GM19438 (cell line): ENCODE measurements around the gene IFT122.
"Not testable (repeated sequence)": the region's sequence is repeated elsewhere in the genome, so short reads cannot be mapped to it uniquely, and the experiment has no call there.

Experiments
- ATAC-seq: cut with Tn5 transposase; IDR thresholded peaks from one replicate; pipeline ENCODE4 v1.9.1; 2021; ENCODE audit warnings: low read depth; ENCODE audit not compliant: unreplicated experiment

The IFT122 gene

DNA sequence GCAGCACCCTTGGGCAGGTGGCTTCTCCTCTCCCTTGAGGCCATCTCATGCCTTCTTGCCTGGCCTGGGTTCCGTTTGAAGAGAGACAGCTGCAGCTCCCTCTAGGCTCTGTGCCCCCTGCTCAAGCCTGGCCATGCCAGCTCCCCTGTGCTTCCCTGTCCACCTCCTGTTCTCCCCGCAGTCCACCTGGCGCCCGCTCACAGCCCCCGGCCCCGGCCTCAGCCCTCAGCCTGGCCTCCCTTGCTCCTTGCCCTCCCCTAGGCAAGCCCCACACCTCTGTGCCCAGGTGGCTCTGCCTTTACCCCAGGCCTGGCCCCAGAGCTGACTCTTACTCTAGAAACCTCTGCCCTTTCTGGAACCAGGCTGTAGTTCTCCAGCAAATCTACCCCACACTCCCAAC, 74.5 kb downstream of the IFT122 start:
- no peak for ATAC-seq

DNA sequence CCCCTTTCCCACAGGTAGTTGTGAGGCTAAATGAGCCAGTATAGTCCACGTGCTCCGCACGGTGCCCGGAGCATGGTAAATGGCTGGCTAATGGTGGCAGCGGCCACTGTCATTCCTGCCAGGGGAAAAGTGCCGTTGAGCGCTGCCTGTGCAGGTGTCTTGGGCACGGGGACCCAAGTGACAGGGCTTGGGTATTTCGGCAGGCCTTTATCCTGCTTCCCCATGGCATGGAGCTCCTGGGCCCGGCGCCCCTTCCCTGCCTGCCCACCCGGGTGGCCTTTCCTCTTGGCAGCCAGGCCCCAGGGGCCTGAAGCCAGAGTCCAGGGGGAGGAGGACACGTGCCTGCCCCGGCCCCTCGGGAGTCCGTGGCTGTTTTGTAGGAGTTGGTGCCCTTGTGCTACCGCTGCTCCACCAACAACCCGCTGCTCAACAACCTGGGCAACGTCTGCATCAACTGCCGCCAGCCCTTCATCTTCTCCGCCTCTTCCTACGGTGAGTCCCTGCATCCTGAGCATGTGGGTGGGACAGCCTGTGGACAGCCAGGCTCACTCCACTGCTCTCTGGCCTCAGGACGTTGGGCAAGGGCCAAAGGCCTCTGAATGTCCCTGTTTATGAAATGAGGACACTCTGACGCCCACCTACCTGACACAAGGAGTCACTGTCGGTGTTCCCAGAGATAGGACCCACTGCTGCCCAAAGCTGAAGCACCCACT, 75.2 kb downstream of the IFT122 start:
- ATAC-seq = not testable (repeated sequence)

DNA sequence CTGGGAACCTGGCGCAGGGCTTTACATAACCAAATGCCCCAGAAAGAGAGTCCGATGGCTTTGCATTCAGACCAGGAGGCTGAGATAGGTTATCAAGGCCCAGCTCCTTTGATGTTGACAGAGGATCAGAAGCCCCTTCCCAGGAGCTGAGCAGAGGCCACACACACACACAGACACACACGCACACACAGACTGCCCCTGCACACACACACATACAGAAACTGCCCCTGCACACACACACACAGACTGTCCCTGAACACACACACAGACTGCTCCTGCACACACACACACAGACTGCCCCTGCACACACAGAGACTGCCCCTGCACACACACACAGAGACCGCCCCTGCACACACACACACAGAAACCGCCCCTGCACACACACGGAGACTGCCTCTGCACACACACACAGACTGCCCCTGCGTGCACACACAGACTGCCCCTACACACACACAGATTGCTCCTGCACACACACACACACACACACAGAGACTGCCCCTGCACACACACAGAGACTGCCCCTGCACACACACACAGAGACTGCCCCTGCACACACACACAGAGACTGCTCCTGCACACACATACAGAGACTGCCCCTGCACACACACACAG, 75.9 kb downstream of the IFT122 start:
- not testable (repeated sequence) for ATAC-seq

DNA sequence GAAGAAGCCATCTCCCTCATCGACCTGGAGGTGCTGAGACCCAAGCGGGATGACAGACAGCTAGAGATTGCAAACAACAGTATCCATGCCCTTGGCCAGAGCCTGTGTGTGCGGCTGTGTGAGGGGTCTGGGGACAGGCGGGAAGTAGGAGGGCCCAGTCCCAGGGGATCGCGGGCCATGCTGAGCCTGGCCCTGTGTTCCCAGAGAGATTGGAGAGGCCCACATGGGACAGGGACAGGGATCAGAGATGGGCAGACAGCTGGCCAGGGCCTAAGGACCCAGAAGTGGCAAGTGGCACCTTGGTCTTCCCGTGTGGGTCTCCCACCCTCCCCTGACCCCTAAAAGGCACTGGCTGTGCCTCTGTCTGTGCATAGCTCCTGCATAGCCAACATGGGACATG, 77.5 kb downstream of the IFT122 start:
- no peak for ATAC-seq

DNA sequence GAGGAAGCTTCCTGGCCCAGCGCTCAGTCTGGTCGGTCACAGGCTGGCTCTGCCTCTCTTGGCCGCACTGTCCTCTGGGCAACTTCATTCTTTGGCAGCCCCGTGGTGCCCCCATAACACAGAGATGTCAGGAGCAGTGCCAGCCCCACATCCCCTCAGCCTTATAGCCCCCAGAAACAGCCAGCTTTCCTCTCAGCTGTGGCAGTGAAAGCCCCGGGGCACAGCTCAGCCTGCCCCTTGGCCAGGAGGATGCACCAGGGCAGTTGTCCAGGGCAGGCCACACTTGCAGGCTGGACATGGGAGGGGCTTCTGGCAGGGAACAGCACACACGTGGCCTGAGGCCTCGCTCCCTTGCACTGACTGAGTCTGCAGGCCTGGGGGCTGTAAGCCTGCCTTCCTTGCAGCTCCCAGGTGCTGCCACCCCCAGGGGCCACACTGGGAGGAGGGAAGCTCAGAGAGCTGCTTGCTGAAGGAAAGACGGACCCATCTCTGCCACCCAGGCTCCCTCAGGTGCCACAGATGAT, 78.1 kb downstream of the IFT122 start:
- no peak for ATAC-seq

DNA sequence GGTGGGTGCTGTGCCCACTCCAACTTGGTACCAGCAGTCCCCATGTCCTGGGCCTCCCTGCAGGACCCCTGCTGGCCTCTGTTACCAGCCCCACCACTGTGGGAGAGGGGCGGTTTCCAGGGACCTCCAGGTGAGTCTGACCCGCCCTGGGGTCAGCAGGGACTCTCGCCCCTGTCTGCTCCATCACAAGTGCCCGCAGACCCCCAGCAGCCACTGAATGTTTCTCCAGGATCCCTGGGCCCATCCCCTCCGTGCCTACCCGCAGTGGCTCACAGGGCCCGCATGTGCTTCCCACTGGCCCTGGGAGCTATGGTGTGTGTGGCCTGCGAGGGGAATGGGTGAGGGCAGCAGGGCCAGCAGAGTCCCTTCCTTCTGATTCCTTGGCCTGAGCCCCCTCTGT, 78.6 kb downstream of the IFT122 start:
- ATAC-seq = no peak

DNA sequence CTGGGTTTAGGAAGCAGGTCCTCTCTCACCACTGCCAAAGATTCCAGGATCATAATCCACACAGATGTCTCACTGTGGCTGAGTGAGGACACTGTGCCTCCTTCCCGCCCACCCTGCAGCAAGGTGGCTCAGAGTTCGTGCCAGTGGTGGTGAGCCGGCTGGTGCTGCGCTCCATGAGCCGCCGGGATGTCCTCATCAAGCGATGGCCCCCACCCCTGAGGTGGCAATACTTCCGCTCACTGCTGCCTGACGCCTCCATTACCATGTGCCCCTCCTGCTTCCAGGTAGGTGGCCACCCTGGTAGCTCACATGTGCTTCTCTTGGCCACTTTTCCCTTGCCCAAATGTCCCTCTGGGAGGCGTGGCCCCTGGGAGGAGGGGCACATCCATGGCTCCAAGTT, 79.4 kb downstream of the IFT122 start:
- ATAC-seq = no peak

DNA sequence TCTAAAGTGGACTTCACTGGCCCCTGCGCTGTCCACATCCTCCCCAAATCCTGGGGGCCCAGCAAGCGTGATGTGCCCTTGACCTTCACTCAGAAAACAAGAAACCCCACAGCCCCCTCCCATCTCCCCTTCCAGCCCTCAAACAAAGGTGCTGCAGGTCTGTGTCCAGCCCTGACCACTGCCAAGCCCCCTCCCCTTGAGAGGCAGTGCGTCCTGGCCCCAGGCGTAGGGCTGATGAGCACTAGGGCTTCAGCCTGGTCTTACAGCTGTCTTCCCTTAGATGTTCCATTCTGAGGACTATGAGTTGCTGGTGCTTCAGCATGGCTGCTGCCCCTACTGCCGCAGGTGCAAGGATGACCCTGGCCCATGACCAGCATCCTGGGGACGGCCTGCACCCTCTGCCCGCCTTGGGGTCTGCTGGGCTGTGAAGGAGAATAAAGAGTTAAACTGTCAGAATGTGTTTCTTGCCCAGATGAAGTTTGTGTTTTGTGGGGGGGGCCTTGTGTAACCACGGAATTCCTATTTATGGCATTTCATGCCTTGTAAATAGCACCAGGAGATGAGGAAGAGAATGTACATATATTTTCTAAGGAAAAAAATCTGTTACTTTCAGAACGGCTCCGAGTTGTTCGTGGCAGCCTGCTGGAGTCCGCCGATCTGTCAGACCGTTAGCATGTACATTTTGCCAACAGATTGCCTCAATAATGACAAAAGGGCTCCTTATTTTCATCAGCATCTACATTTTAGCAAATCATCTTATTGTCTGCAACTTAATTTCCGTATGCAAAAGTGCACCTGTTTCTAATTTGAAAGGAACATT, 80.1 kb downstream of the IFT122 start:
- ATAC-seq = no peak

DNA sequence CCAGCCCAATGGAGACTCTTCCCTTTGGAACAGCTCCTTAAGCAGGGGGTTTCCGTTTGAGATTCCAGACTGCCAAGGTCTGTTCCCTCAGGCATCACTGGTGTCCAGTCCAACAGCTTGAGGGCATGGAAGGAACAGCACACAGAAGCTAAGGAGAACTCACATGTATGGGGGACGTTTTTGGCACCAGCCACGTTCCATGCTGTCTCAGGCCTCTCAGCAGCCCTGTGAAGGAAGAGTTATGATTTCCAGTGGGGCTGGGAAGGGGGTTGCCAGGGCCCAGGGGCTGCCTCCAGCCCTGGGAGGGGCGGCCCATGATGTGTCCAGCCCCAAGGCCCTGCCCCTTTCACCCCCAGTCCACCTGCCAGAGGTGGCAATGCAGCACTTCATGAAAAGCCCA, 80.9 kb downstream of the IFT122 start:
- no peak for ATAC-seq

DNA sequence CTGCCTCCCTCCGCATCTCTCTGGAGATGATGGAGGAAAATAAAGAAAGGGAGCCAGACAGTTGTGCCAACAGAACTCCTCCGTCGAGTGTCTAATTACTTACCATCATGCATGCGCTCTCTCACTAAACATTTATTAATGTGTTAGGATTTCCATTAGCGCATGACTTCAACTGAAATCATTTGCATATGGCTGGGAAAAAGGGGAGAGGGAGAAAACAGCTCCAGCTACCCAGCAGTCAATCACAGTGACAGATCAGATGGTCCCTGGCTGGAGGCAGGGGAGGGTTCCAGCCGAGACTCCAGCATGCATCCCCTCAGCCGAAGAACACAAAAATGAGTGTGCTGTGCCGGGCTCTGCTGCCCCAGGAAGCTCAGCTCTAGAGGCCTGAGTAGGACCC, 81.6 kb downstream of the IFT122 start:
- no peak for ATAC-seq

DNA sequence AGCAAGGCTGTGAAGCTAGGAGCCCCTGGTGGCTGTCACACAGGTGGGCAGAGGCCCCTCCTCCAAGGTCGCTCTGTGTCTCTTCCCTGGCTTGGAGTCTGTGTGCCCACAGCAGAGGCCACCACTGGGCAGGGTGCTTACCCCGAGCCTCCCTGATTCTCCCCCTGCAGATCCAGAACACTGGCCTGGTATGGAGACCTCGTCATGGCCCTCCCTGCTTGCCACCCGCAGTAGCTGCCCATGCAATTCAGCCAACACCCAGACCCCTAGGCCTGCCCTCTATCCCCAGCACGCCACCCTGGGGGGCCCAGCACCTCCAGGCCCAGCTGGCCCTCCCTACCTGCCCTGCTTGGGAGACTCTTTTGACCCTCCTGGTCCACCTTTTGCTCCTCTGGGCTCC, 82.9 kb downstream of the IFT122 start:
- no peak for ATAC-seq

DNA sequence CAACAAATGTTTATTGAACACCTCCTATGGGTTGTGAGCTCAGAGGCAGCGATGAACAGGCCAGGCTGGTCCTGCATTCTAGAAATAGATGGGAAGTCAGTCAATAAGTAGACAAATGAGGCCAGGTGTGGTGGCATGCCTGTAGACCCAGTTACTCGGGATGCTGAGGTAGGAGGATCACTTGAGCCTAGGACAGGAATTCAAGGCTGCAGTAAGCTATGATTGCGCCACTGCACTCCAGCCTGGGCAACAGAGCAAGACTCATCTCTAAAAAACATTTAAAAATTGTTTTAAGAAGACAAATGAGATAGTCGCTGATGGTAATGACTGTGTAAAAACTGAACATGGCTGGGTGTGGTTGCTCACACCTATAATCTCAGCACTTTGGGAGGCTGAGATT, 84.1 kb downstream of the IFT122 start:
- ATAC-seq = no peak

DNA sequence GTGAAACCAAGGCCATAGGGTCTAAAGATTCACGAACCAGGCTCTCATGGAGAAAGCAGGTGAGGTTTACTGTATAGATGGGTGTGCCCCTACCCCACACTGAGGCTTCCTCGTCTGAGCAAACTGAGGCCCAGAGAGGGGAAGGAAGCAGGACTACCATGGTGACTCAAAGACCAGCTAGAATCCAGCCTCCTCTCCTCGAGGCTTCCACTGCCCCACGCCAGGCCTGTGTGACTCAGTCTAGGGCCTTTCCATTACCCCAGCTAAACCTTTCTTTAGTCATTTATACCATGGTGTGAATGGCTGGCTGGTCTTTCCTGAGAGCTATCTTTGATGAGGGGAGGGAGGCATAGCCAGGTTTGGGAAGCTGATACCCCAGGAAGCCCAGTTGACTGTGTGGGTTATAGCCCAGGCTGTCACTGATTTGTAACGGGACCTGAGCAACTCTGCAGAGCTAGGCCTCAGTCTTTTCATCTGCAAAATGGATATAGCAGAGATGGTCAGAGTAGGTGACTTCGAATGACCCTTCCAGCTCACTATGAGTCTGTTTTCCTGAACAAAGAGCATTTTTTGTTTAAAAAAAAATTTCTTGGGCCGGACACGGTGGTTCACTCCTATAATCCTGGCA, 85.4 kb downstream of the IFT122 start:
- no peak for ATAC-seq

DNA sequence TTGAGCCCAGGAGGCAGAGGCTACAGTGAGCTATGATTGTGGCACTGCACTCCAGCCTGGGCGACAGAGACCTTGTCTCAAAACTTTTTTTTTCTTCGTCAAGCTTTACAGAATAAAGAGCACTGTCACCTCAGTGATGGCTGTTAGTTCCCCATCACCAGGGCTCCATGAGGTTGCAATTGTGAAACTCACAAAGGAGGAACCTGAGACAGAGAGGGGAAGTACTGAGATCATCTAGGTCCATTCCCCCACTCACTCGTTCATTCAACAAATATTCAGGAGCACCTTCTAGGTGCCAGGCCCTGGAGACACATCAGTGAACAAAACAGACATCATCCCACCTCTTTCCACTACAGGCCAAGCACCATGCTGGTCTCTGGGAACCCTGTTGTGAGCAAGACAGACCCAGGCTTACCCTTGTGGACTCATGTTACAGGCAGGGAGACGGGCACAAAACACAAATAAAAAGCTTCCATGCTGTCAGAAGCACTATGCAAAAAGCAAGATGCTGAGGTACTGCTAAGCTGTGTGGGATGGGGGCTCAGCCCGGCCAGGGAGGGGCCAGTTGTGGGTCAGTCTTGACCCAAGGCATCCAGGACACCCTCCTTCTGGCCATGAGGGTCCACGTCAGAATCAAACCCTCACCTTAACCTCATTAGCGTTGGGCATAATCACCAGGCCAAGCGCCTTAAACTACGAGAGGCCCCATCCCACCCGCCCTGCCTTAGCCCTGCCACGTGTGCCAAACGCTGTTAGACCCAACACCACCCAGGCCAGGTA, 86.3 kb downstream of the IFT122 start:
- ATAC-seq = peak; percentile 81

DNA sequence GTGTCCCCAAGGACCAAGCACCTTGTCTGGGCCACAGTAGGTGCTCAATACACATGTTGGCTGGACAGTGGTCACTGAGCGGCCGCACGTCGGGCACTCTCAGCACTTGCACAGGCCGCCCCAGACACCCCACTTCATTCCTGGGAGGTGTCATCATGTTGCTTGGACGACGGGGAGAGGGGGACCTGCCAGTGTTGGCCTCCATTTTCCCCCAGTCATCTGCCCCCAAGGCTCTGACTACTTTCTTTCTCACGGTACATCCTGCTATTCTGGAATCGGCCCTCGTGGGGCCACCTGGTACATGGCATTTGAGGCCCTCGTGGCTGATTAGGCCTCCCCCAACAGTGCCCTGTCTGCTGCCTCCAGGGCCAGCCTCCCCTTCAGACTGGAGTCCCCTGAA, 87.2 kb downstream of the IFT122 start:
- no peak for ATAC-seq

DNA sequence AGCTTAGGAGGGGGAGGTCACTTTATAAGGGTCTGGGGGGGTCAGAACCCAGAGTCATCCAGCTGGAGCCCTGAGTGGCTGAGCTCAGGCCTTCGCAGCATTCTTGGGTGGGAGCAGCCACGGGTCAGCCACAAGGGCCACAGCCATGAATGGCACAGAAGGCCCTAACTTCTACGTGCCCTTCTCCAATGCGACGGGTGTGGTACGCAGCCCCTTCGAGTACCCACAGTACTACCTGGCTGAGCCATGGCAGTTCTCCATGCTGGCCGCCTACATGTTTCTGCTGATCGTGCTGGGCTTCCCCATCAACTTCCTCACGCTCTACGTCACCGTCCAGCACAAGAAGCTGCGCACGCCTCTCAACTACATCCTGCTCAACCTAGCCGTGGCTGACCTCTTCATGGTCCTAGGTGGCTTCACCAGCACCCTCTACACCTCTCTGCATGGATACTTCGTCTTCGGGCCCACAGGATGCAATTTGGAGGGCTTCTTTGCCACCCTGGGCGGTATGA, 88.6 kb downstream of the IFT122 start, which contains the start of gene RHO:
TSS of gene RHO (plus strand) at position 51 of the 512 bp plus-strand sequence. CDS start at position 146, 95 bp downstream.
- ATAC-seq = no peak

DNA sequence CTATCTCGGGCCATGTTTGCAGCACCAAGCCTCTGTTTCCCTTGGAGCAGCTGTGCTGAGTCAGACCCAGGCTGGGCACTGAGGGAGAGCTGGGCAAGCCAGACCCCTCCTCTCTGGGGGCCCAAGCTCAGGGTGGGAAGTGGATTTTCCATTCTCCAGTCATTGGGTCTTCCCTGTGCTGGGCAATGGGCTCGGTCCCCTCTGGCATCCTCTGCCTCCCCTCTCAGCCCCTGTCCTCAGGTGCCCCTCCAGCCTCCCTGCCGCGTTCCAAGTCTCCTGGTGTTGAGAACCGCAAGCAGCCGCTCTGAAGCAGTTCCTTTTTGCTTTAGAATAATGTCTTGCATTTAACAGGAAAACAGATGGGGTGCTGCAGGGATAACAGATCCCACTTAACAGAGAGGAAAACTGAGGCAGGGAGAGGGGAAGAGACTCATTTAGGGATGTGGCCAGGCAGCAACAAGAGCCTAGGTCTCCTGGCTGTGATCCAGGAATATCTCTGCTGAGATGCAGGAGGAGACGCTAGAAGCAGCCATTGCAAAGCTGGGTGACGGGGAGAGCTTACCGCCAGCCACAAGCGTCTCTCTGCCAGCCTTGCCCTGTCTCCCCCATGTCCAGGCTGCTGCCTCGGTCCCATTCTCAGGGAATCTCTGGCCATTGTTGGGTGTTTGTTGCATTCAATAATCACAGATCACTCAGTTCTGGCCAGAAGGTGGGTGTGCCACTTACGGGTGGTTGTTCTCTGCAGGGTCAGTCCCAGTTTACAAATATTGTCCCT, 89.6 kb downstream of the IFT122 start:
- no peak for ATAC-seq

DNA sequence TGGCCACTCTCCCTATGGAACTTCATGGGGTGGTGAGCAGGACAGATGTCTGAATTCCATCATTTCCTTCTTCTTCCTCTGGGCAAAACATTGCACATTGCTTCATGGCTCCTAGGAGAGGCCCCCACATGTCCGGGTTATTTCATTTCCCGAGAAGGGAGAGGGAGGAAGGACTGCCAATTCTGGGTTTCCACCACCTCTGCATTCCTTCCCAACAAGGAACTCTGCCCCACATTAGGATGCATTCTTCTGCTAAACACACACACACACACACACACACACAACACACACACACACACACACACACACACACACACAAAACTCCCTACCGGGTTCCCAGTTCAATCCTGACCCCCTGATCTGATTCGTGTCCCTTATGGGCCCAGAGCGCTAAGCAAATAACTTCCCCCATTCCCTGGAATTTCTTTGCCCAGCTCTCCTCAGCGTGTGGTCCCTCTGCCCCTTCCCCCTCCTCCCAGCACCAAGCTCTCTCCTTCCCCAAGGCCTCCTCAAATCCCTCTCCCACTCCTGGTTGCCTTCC, 90.3 kb downstream of the IFT122 start:
- no peak for ATAC-seq

DNA sequence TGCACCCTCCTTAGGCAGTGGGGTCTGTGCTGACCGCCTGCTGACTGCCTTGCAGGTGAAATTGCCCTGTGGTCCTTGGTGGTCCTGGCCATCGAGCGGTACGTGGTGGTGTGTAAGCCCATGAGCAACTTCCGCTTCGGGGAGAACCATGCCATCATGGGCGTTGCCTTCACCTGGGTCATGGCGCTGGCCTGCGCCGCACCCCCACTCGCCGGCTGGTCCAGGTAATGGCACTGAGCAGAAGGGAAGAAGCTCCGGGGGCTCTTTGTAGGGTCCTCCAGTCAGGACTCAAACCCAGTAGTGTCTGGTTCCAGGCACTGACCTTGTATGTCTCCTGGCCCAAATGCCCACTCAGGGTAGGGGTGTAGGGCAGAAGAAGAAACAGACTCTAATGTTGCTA, 90.8 kb downstream of the IFT122 start:
- ATAC-seq = no peak
